Stimulated activated CD8-positive, alpha-beta memory T cell treated with anti-CD3 and anti-CD28 coated beads, Interleukin-15, amount 100 ng/mL, for 48 hours (primary cell): ENCODE data around the gene NKX2-2.

Source experiments
- DNase-seq, 2 donors: peaks; one replicate each; pipeline ENCODE4 v3.0.0-alpha.2; 2020; ENCODE audit warnings: low read depth in 2 of 2

Gene NKX2-2

DNA sequence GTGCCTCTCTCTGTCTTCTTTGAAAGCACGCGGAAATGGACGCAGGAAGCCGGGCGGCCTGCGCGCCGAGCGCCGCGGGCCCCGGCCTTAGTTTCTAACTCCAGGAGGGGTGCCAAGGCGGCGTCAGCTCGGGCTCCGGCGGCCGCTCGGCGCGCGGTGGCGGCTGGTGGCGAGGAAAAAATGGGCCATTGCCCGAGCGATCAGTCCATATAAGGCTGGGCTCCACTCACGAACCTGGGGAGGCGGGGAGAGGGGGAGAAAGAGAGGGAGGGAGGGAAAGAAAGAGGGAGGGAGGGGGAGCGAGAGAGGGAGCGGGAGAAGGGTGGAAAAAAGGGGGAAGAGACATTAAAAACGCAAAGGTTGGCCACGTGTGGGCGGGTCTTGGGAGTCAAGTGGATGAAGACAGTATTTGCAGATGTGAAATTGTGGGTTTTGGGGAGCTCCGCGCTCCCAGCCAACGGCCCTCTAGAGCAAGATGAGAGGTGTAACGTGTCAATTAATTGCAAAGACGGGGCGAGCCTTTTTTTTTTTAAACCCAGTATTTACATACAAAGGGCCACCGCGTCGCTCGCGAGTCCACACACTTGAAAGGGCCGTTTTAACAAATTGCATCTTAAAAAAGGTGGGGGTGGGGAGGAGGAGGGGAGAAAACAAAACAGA lies at the start of gene NKX2-2:
Gene NKX2-2, minus strand, starts transcription at position 184 of the 660 bp plus-strand sequence. CDS start 395 bp downstream, outside the sequence.
- no peak for DNase-seq

DNA sequence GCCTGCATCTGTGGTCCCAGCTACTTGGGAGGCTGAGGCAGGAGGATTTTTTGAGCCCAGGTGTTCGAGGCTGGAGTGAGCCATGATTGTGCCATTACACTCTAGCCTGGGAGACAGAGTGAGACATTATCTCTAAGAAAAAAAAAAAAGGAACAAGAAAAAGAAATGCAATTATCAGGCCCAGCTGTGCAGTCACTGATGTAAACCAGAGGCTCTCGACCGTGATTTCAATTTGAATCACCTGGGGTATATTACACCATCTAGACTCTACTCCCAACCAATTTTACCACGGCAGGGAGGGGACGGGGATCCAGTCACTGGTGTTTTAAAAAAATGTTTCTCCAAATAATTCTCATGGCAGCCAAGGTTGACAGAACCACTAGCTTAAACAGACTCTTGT lies 48.8 kb upstream of the NKX2-2 start:
- DNase-seq, result no peak

DNA sequence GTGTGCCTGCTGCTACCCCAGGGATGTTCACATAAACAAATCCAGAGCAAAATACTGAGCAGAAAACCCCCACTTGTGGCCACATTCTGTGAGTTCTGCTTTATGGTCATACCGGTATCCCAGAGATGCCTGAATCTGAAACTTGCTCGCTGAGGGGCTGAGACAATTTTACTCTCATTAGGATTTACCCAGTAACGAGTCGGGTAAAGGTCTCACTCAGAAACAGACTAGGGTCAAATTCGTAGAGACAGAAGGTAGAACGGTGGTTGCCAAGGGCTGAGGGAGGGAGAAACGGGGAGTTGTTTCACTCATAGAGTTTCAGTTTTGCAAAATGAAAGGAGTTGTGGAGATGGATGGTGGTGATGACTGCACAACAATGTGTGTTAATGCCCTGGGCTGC lies 45.4 kb upstream of the NKX2-2 start:
- peak in 1 of 2 donors; percentile 16 for DNase-seq

DNA sequence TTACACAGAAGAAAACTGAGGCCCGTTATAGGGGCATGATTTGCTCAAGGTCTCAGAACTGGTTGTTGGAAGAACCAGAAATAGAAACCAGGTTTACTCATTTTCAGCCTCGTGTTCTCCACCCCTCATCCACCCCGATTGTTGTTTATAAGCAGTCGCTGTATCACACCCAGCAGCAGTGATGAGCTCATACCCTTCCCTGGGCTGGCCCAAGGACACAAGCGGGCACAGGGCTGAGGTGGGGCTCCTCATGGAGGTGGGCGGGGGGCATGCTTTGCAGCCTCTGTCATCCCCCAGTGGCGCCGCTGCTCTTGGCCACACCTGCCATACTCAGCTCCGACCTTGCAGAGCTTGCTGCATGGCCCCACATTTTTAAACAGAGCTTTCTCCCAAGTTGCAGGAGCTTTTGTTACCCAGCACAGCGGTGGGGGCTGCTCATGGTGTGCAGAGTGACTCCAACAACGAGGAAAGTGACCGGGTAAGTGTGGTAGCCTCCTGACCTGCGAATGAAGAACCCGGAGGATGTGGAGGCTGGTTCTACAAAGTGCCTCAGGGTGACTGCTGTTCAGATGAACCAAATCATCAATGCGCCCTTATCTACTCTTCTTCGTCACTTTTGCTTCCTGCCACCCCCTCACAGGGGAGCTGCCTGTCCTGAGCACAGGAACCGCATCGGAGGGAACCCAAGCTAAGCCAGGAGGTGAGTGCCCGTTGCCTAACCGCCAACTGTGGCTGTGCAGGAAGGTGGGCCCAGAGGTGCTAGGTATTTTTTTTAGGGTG lies 43.6 kb upstream of the NKX2-2 start:
- peak in 1 of 2 donors; percentile 12 for DNase-seq

DNA sequence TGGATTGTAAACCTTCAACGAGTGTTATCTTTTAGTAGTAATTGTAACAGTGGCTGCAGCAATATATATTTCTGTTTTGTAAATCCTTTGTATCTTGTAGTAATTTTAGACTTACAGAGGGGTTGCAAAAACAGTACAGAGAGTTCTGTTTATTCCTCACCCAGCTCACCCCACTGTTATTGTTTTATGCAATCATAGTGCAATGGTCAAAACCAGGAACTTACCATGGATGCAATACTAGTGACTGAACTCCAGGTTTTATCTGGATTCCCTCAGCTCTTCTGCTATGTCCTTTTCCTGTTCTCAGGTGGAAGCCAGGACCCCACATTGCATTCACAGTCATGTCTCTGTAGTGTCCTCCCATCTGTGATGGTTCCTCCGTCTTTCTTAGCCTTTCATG lies 42.5 kb upstream of the NKX2-2 start:
- DNase-seq, result no peak

DNA sequence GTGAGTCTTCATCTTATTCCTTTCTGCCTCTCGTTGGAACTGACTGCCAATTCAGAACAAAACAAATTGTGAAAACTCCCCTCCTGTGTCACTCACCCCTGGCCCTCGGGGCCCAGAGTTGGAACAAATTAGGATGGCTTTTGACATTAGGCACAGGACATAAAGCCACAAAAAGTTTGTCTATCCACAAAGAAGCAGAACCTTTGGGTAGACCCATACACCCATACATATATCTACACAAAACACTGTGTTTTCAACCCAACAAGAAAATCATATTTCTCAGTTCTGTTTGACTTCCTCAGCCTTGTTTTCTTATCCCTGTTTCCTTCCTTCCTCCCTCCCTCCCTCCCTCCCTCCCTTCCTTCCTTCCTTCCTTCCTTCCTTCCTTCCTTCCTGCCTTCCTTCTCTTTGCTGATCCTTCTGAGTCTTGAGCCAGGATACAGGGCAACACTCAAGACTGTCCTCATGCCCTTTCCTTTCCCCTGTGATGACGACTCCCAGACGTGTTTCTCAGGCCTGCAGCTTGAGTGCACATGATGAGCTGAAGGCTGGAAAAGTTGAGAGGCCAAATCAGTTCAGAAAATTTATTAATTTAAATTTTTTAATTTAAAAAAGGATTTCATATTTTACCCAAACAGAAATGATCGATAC lies 41.7 kb upstream of the NKX2-2 start:
- DNase-seq, result no peak

DNA sequence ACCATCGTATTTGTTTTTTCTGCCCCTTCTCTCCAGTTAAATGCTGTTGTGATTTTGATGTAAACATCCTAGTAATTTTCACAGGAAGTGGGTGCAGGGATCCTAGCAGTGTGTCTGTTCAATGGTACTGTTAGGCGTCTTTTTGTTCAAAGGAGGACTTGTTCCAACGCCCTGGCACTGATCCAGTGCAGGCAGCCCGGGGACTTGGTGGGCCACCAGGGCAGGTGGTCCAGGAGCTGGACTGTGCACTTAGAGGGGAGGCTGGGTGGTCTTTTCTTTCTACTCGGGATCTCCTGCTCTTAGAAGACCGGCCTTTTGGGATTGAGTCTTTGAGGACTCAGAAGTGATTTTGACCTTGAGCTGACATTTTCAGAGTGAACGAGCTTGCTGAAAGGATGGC lies 41.1 kb upstream of the NKX2-2 start:
- DNase-seq, result no peak

DNA sequence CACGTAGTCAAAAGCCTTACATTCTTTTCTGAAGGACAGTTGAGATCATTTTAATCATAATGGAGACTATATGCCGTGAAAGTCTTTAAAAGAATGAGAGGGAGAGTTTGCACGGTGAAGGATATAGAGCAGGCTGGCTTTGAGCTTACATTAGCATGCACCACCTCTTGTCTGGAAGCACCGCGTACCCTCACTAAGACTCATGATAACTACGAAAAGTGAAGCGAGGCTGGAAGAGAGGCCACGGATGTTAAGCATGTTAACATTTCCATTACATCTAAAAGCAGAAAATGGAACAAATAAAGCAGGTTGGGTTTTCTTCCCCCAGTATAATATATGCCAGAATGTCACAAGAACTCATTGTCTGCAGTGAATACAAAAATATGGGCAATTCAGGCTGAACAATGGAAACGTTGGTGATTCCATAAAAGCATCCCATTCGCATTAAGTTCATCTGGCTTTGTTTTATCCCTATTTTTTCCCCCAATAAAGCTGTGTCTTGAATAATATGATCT lies 40.6 kb upstream of the NKX2-2 start:
- no peak for DNase-seq

DNA sequence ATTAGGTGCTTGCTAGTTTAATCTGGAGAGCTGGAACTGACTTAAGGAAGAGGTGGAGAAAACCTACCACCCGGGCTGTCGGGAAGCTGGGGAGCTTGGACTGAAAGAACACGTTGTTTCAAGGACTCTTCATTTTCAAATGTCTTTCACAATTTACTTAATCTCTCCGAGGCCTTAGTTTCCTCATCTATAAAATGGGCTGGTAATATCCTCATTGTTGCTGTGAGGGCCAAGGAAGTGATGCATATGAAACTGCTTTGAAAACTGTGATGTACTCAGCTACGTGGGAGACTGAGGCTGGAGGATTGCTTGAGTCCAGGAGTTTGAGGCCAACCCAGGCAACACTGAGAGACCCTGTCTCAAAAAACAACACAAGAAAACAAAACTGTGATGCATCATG lies 36.7 kb upstream of the NKX2-2 start:
- DNase-seq, result no peak

DNA sequence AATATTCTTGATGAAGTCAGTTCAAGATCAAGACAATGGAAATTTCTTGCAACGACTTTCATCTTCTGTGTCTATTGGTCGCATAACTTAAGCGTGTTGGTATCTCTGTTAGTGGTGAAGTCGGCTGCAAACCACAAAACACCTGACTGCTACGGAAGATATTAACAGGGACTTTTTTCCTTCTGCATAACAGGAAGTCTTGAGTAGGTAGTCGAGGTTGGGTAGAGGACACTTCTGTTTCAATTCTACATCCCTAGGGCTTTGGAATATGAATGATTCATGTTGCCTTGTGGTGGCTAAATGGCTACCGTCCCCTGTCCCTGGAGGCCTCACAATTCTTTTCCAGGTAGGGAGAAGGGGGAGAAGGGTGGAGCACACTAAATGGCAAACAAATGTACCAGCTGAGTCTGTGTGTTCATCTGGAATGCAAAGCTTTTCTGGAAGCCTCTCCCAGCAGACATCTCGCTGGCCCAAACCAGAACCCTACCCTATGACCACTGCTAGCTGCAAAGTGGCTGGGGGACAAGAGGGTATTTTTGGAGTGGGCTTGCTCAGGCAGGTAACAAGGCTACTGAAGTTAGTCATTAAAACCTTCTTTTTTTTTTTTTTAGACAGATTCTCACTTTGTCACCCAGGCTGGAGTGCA lies 34.6 kb upstream of the NKX2-2 start:
- DNase-seq, result no peak

DNA sequence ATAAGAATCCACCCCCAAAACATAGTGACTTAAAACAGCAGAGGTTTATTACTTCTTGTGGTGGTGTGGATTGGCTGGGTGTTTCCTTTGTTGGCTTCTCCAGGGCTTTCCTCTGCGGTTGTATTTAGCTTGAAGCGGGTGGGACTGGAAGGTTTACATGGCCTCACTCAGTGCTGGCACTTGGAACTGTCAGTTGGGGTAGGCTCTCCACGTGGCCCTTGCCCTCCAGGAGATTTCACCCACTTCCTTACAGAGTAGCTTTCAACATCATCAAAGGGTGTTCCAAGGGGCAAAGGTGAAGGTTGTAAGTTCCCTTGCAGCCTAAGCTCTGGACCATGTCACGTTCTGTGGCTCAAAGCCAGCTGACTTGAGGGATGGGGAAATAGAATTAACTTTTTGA lies 32.5 kb upstream of the NKX2-2 start:
- no peak for DNase-seq

DNA sequence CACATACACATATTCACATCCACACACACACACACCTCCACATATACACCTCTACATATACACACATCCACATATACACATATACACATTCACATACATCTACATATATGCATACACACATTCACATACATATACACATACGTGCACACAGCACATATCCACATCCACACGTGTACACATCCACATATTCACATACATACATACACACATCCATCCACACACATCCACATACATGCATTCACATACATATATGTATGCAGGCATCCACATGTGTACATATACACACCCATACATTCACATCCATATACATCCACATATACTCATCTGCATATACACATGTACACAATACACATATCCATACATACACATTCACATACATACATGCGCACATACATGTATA lies 25.6 kb upstream of the NKX2-2 start:
- DNase-seq, result no peak

DNA sequence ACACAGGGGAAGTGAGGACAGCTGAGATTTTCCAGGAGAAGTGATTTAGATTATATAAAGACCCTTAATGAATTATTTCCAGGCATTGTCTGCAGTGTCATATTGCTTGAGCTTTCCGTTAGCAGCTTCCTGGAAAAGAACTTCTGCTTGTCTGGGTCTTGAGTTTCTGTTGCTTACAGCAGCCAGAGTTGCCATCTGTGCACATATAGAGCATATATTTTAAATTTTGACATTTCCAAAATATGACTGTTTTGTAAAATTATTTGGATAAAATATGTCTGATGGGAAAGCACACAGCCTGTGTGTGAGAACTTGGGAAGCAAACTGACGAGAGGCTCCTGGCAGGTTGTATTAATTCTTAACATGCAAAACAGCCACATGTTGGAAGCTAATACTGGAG lies 21.0 kb upstream of the NKX2-2 start:
- no peak for DNase-seq

DNA sequence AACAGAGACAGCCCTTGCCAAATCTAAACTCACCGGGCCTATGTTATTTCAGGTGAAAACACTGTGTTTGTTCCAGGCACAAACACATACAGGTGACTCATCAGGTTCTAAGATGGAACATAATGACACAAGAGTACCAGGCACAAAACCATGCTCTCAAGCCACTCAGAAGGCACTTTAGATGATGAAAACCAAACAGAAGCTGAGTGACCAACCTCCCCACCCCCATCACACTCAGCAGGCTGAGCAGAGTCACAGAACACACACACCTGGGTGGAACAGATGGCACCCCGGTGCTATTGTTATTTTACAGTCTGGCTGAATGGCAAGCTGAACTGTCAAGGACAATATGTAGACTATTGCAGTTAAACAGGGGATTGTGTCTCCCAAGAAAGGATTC lies 20.6 kb upstream of the NKX2-2 start:
- no peak for DNase-seq

DNA sequence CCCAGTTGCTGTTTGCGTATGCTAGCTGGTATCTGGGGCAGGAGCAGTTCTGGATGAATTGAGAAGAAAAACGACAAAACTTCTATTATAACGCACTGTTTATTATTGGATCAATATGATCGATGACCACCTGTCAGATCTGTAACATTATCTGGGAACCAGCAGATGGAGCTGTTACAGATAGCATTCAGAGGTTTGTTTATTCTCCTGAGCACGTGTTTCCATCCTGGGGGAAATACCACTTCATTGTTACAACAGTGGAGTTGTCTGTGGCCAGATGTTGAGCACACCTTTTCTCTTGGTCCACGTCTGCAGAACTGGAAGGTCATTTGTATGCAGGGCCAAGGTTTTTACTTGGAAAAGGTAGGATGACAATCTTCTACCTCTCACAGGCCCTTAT lies 16.0 kb upstream of the NKX2-2 start:
- no peak for DNase-seq

DNA sequence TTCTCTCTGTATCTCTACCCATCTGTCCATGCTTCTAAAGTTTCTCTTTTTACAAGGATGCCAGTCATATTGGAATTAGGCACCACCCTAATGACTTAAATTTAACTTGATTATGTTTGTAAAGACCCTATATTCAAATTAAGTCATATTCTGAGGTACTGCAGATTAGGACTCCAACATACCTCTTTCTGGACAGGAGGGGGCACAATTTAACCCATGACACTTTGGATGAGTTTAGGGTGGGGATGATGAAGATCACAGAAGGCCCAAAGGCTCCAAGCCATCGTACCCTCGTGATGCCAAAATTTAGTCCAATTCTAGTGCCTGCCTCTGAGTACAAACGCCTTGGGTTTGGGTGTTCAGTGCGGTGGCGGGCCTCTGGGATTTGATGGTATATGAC lies 15.0 kb upstream of the NKX2-2 start:
- no peak for DNase-seq

DNA sequence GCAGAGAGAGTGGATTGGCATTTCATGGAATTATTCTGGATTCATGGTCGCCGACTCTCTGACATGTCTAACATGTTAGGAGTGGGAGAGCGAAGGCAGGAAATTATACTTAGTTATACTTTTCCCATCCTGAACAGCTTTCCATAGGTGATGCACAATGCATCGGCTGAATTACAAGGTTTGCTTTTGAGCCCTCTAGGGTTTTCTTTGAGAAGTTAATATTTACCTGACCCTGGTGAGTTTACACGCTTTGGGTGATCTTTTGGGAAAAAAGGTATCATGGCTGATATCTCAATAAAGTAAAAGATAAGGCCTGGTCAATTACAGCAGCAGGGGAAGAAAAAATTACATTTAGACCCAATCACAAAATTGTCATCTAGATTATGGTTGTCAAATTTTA lies 14.0 kb upstream of the NKX2-2 start:
- no peak for DNase-seq

DNA sequence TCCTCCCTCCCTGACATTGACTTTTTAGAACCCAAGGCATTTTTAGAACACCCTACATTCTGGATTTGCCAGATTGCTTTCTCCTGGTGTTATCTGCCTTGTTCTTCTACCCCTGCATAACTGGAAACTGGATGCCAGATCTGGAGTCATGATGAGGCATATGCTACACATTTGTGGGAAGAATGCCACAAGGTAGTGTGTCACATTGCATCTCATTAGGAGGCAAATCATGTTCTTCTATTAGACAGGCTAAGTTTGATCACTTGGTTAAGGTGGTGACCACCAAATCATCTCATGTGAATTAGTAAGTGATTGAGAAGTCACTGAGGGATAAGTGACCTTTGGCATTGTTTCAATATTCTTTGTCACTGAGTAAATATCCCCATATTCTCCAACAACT lies 12.9 kb upstream of the NKX2-2 start:
- no peak for DNase-seq

DNA sequence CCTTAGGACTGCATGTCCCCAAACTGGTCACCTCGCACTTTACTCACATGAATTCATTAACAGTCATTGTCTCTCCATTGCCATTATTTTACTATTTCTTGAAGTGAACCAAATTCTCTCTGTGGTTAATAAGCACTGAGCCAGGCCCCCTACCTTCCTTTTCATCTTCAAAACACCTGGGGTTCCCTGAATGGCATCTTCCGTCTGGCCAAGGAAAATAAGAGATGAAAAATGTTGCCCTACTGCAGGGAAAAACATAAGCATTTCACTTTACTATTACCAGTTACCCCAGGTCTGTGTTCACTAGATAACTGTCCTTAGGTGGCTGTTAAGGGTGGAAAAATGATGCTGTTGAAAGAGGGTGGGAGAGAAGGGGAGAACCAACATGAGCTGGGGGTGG lies 10.0 kb upstream of the NKX2-2 start:
- DNase-seq, result no peak

DNA sequence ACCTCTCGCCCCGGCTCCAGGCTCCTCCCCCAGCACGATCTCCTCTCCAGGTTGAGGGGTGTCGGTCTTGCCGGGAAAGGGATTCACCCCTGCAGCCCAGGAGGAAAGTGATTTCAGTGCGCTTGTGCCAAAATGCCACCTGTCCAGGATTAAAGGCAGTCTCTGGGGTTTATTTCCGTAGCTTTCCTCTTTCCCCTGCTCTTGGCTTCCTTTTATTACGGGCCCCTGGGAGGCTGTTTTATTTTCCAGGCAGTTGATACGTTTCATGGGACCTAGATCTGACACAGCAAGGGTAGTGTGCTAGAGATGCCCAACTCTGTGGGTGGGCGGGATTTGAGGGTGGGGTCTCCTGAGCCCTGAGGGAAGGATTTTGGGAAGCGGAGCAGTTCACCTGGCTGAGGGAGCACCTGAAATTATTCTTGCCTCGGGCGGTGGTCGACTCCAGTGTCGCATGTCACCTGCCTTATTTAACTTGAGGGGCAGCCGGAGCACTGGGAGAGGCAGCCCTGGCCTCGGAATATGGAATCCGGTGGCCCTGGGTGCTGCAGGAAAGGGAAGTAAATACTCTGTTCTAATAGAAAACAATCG lies 9.5 kb upstream of the NKX2-2 start:
- DNase-seq, result no peak

DNA sequence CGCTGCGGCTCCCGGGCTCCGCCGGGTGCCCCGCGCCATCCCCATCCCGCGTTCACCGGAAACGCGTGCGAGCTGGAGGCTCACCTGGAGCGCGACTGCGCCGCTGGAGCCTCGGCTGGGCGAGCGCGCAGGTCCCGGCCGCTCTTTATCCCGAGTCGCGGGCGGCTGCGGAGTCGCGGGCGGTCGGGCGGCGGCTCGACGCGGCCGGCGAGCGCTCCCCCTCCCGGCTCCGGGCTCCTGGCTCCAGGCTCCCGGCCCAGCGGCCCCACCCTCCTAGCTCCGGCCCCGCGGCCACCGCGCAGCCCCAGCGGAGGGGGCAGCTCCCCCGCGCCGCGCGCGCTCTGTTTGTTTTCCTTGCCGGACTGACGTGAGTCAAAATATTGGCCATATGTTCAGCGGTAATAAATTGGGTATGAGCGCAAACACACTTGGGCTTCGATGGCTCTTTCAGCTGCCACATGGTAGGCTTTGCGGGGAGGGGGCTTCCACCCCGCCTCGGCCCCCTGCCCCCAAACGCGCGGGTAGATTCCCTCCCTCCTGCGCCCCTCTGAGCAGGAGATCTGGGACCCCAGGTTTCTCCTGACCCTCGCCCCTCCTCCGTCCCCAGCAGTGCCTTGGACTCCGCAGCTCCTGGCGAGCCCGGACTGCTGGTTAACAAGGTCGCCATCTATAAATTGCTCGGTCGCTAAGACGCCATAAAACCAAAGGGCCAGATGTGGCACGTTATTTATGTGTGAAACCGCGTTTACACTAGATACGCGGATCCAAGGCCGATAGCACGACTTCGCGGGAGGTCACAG lies 8.8 kb upstream of the NKX2-2 start:
- DNase-seq, result no peak
